A549 treated with DMSO at 1 μM for 4 hours (cell line): ENCODE measurements around the gene ECHDC3. TPM values are rescaled to one million over a fixed set of nuclear protein-coding genes. Genes with fewer than 3 reads are reported as not detected.

Source experiments
- total RNA-seq: library from RNA; stranded (reverse); fragments of 200-300 nt; extraction: Qiagen RNA extraction; gene quantifications from 5 replicates; pipeline ENCODE4 v1.2.3, GENCODE V29; 2022; ENCODE audit warnings: low read depth

The ECHDC3 gene
- total RNA-seq = 8.9 to 9.7 TPM (median 9.5 TPM) in 5 replicates

GRCh38 chr10:11742009-11742778 lies at the start of gene ECHDC3:
TSS of gene ECHDC3 (plus strand) at chr10:11742382. CDS start at chr10:11742577, 195 bp downstream.

Other genes with a start within 250 kb of the ECHDC3 start
- gene USP6NL, start 130.7 kb upstream of the ECHDC3 start, total RNA-seq = 12.1 to 15.5 TPM (median 13.9 TPM) in 5 replicates
- 34.3 to 39.8 TPM (median 38.9 TPM) in 5 replicates for gene PROSER2, start 81.0 kb downstream of the ECHDC3 start, total RNA-seq